Glutamatergic neuron (in vitro differentiated cells): ENCODE results near the gene CNTRL. TPM values are rescaled to one million over a fixed set of nuclear protein-coding genes. Genes with fewer than 3 reads are reported as not detected.

Experiments used
- DNase-seq: peaks from one replicate; pipeline ENCODE4 v3.0.0; 2022
- H3K27ac Mint-ChIP-seq: one replicate; pipeline ENCODE4 v1.8.0; 2020; ENCODE audit warnings: mild to moderate bottlenecking, mixed read lengths, inconsistent platforms; ENCODE audit not compliant: unreplicated experiment
- H3K27me3 Mint-ChIP-seq: one replicate; pipeline ENCODE4 v1.8.0; 2020; ENCODE audit warnings: mild to moderate bottlenecking, moderate library complexity, mixed read lengths, inconsistent platforms; ENCODE audit not compliant: unreplicated experiment
- H3K36me3 Mint-ChIP-seq: one replicate; pipeline ENCODE4 v1.8.0; 2020; ENCODE audit warnings: mild to moderate bottlenecking, mixed read lengths, inconsistent platforms; ENCODE audit not compliant: unreplicated experiment
- H3K4me1 Mint-ChIP-seq: one replicate; pipeline ENCODE4 v1.8.0; 2020; ENCODE audit warnings: mild to moderate bottlenecking, low read depth, mixed read lengths, inconsistent platforms; ENCODE audit not compliant: unreplicated experiment
- H3K4me3 Mint-ChIP-seq: one replicate; pipeline ENCODE4 v1.8.0; 2020; ENCODE audit warnings: mild to moderate bottlenecking, mixed read lengths, inconsistent platforms; ENCODE audit not compliant: unreplicated experiment
- H3K9me3 Mint-ChIP-seq: one replicate; pipeline ENCODE4 v1.8.0; 2020; ENCODE audit warnings: mild to moderate bottlenecking, moderate library complexity, mixed read lengths, inconsistent platforms; ENCODE audit not compliant: unreplicated experiment
- CTCF ChIP-seq: fragments of 200-600 bp; sonication (generic); IDR thresholded peaks from one replicate; pipeline ENCODE4 v1.5.0; 2021; ENCODE audit not compliant: partially characterized antibody, unreplicated experiment
- total RNA-seq: library from RNA; stranded (reverse); fragmentation: NEBNext Ultra II Directional; extraction: Animal tissue kit (Norgen Biotek cat#: 25700); gene quantifications from one replicate; pipeline ENCODE4 v1.2.1, GENCODE V29; 2021; ENCODE audit not compliant: unreplicated experiment

The CNTRL gene
- total RNA-seq, 1 donor from 2014 or later = 9.5 TPM

- no peaks in the 10 kb centered on the region for H3K36me3 Mint-ChIP-seq
- TF ChIP-seq CTCF = no peak
- H3K4me1 Mint-ChIP-seq = no peaks in the 10 kb centered on the region
- H3K9me3 Mint-ChIP-seq = no peaks in the 10 kb centered on the region
- H3K27me3 Mint-ChIP-seq = no peaks in the 10 kb centered on the region
- H3K4me3 Mint-ChIP-seq = no peak overlapping the region
- H3K27ac Mint-ChIP-seq = no peak overlapping the region
- DNase-seq = no peak
These were observed 15.2 kb upstream of the CNTRL start for GRCh38 chr9:121059513-121059912.

DNA sequence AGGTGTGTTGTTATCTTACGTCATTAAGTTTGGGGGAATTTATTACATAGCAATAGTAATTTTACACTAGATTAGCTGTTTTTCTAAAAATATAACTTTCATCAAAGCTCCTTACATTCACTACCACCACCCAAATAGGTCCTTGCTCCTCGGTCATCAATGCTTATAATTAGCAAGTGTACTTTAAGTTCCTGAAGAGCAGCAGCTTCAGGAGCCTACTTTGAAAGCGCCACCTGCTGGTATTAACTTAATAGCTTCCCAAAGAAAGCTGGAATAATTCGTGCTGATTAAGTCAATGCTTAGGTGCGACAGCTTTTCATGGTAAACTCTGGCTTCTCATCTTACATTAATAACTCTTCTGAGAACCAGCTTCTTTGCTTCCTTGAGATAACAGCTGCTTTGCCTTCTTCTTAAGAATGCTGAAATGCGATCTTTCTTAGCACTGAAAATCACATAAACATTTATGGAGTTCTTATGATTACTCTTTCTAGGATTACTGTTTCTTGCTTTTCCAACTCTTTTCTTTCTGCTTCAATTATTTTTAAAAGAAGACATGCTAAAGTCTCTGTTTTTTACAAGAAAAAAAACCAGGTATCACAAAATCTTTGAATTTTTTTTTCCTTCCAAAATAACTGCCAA is 14.6 kb upstream of the CNTRL start:
- DNase-seq = no peak
- Mint-ChIP-seq H3K4me3 (no peak overlapping the region), H3K36me3 (no peaks in the 10 kb centered on the region), H3K27ac (no peak overlapping the region), H3K27me3 (no peaks in the 10 kb centered on the region), H3K9me3 (no peaks in the 10 kb centered on the region), H3K4me1 (no peaks in the 10 kb centered on the region)
- peak; percentile 79 for TF ChIP-seq CTCF

- peaks cover 10% of the 10 kb centered on the region for H3K36me3 Mint-ChIP-seq
- H3K4me1 Mint-ChIP-seq = no peaks in the 10 kb centered on the region
- H3K4me3 Mint-ChIP-seq = no peak overlapping the region
- no peak for DNase-seq
- no peak overlapping the region for H3K27ac Mint-ChIP-seq
- H3K9me3 Mint-ChIP-seq = no peaks in the 10 kb centered on the region
- TF ChIP-seq CTCF = no peak
- peaks cover 2% of the 10 kb centered on the region for H3K27me3 Mint-ChIP-seq
These were observed 7.9 kb upstream of the CNTRL start for GRCh38 chr9:121066850-121067249.

GRCh38 chr9:121067640-121068039 is 7.1 kb upstream of the CNTRL start:
- no peak for TF ChIP-seq CTCF
- Mint-ChIP-seq H3K4me1 (no peaks in the 10 kb centered on the region), H3K27ac (no peak overlapping the region), H3K9me3 (no peaks in the 10 kb centered on the region), H3K27me3 (peaks cover 2% of the 10 kb centered on the region), H3K36me3 (peaks cover 10% of the 10 kb centered on the region), H3K4me3 (no peak overlapping the region)
- DNase-seq = no peak

GRCh38 chr9:121069396-121069795 is 5.4 kb upstream of the CNTRL start:
- TF ChIP-seq CTCF = no peak
- Mint-ChIP-seq H3K27me3 (peaks cover 8% of the 10 kb centered on the region), H3K36me3 (peaks cover 13% of the 10 kb centered on the region), H3K4me1 (peaks cover 4% of the 10 kb centered on the region), H3K9me3 (no peaks in the 10 kb centered on the region), H3K4me3 (no peak overlapping the region), H3K27ac (no peak overlapping the region)
- no peak for DNase-seq
